K562 (cell line): ENCODE measurements around the gene ANXA8. TPM values are rescaled to one million over a fixed set of nuclear protein-coding genes. Genes with fewer than 3 reads are reported as not detected.
A peak's percentile ranks its signal among the peaks of the same experiment; 100 is the strongest.

Experiments
- ATAC-seq: fragments of 200-7000 bp; cut with Tn5 transposase; 3 replicates; pipeline ENCODE4 v1.9.1; 2020; ENCODE audit warnings: moderate library complexity
- BruUV-seq: library from RNA; stranded (reverse); fragments of 400-500 nt; replicated peaks from 2 replicates; lab custom pipeline; 2021; lab: Mats Ljungman, UMichigan
- CTCF ChIA-PET: fragments of 300-600 bp; formaldehyde crosslinking; extraction: SDS; loops from one replicate; lab custom pipeline; 2021; ENCODE audit warnings: low intra/inter-chr PET ratio; lab: Yijun Ruan, JAX
- POLR2A ChIA-PET: fragments of 300-600, 350-650 bp; sonication (Branson Sonifier 250); formaldehyde crosslinking; extraction: SDS; loops from one replicate; lab custom pipeline; 2021; ENCODE audit warnings: antibody characterized with exemption, inconsistent platforms; lab: Yijun Ruan, JAX
- DNase-seq, 4 experiments: peaks; one replicate each; pipeline versions ENCODE4 v3.0.0 to v3.0.0-alpha.2; 2011 to 2018; ENCODE audit warnings: low spot score in 3 of 4, mixed read lengths in 3 of 4; ENCODE audit errors: extremely low read depth in 1 of 4
- FAIRE-seq: peaks from 2 replicates; lab custom pipeline; 2011; peaks lifted over from hg19 to GRCh38; lab: Jason Lieb, UNC
- H2AFZ ChIP-seq: 2 replicates; pipeline ENCODE4 v1.6.0; 2011; ENCODE audit warnings: low read depth, low read length, control low read depth, inconsistent platforms
- H3K27ac ChIP-seq: fragments of 200-600 bp; 3 replicates; pipeline ENCODE4 v1.8.0; 2011; ENCODE audit warnings: low read depth, mild to moderate bottlenecking, control low read depth, inconsistent platforms, low read length, moderate library complexity, mixed read lengths; ENCODE audit errors: extremely low read depth
- H3K27me3 ChIP-seq, 2 experiments: fragments of 300-600 bp in 1 of 2; 2 replicates in 1 of 2; 3 replicates in 1 of 2; pipeline versions ENCODE4 v1.6.0 to v1.8.0; 2011; ENCODE audit warnings: inconsistent platforms in 2 of 2, low read length in 2 of 2, mild to moderate bottlenecking in 1 of 2, mixed read lengths in 1 of 2, moderate library complexity in 1 of 2; ENCODE audit not compliant: control insufficient read depth in 2 of 2, insufficient read depth in 2 of 2
- H3K36me3 ChIP-seq: fragments of 300-600 bp; 3 replicates; pipeline ENCODE4 v1.8.0; 2011; ENCODE audit warnings: mild to moderate bottlenecking, low read length, inconsistent platforms; ENCODE audit not compliant: control insufficient read depth, insufficient read depth
- H3K4me1 ChIP-seq, 2 experiments: fragments of 200-600 bp in 1 of 2; replicated peaks in 1 of 2; 2 replicates in 1 of 2; 3 replicates in 1 of 2; pipeline versions ENCODE4 v1.5.1 to v1.8.0; 2011; ENCODE audit warnings: inconsistent platforms in 2 of 2, low read length in 2 of 2, mild to moderate bottlenecking in 1 of 2, mixed read lengths in 1 of 2, moderate library complexity in 1 of 2; ENCODE audit not compliant: control insufficient read depth in 2 of 2, insufficient read depth in 2 of 2
- H3K4me2 ChIP-seq: 2 replicates; pipeline ENCODE4 v1.6.1; 2011; ENCODE audit warnings: low read length, control low read depth, inconsistent platforms, mixed read lengths; ENCODE audit not compliant: insufficient read depth
- H3K4me3 ChIP-seq: fragments of 200-600 bp; sonication (generic), shearing (Covaris generic); 2 replicates; pipeline ENCODE4 v1.5.1; 2016; ENCODE audit warnings: control low read depth, inconsistent platforms
- H3K79me2 ChIP-seq: fragments of 200-600 bp; 3 replicates; pipeline ENCODE4 v1.8.0; 2011; ENCODE audit warnings: low read length, inconsistent platforms; ENCODE audit not compliant: control insufficient read depth, insufficient read depth
- H3K9ac ChIP-seq, 2 experiments: 2 replicates each; pipeline versions ENCODE4 v1.6.0 to v1.6.1; 2011; ENCODE audit warnings: low read depth in 2 of 2, low read length in 2 of 2, control low read depth in 1 of 2, inconsistent platforms in 1 of 2, mild to moderate bottlenecking in 1 of 2, mixed read lengths in 1 of 2; ENCODE audit not compliant: insufficient read depth in 1 of 2
- H3K9me1 ChIP-seq: one replicate; pipeline ENCODE4 v1.6.0; 2011; ENCODE audit warnings: inconsistent platforms, mild to moderate bottlenecking, low read length, moderate library complexity; ENCODE audit not compliant: control insufficient read depth, insufficient read depth
- H3K9me3 ChIP-seq: replicated peaks from 2 replicates; pipeline ENCODE4 v1.5.1; 2011; ENCODE audit warnings: low read depth, low read length, inconsistent platforms; ENCODE audit not compliant: control insufficient read depth, insufficient read depth
- H4K20me1 ChIP-seq: replicated peaks from 2 replicates; pipeline ENCODE4 v1.6.1; 2011; ENCODE audit warnings: low read length, inconsistent platforms, mixed read lengths; ENCODE audit not compliant: control insufficient read depth, insufficient read depth
- BDP1 ChIP-seq: IDR thresholded peaks from 3 replicates; pipeline ENCODE4 v1.6.1; 2011; ENCODE audit not compliant: insufficient read length, insufficient read depth
- NCOA1 ChIP-seq: fragments of 450-650 bp; IDR thresholded peaks from 2 replicates; pipeline ENCODE4 v1.6.1; 2016; ENCODE audit warnings: low read depth
- ZNF263 ChIP-seq: sonication (generic); formaldehyde crosslinking; IDR thresholded peaks from 2 replicates; pipeline ENCODE4 v1.8.0; 2022; ENCODE audit warnings: mild to moderate bottlenecking, missing genetic modification reagents, borderline replicate concordance
- WGBS: fragments of 100-300 bp; shearing (Covaris generic); methylation state at CpG from one replicate; pipeline ENCODE4 v1.1.6; 2016; ENCODE audit warnings: low coverage, mixed read lengths; ENCODE audit not compliant: insufficient coverage; ENCODE audit errors: missing lambda C conversion rate; 5-methylcytosine and 5-hydroxymethylcytosine counted together
- in situ Hi-C: fragments of 300-500 bp; cut with MboI; formaldehyde crosslinking; loops from 4 replicates; pipeline ENCODE4 v1.15.0; 2018; ENCODE audit warnings: inconsistent platforms, mixed read lengths
- intact Hi-C: fragments of 100-400 bp; cut with micrococcal nuclease; formaldehyde crosslinking; loops from 2 replicates; pipeline ENCODE4 v1.14.2; 2022
- polyA plus RNA-seq, 8 experiments: library from polyadenylated mRNA; depleted of rRNA in 4 of 8; stranded (reverse) in 5 of 8; unstranded in 3 of 8; fragments of >200 nt; fragmentation: Nextera tagmentation in 2 of 8; fragmentation: Illumina TruSeq in 1 of 8; extraction: Ambion mirVana in 2 of 8; extraction: Trizol in 1 of 8; gene quantifications; 2 replicates each; pipeline versions ENCODE4 v1.2.1 to v1.2.3, GENCODE V29; 2011 to 2014; ENCODE audit warnings: inconsistent platforms in 1 of 8, missing spikeins in 1 of 8
- total RNA-seq, 7 experiments: library from RNA; depleted of rRNA in 6 of 7; stranded (reverse); fragments of >200 nt in 6 of 7; fragmentation: Illumina TruSeq in 2 of 7; extraction: Trizol in 2 of 7; gene quantifications; 2 replicates each; pipeline versions ENCODE4 v1.2.1 to v1.2.3, GENCODE V29; 2011 to 2021; ENCODE audit warnings: low replicate concordance in 1 of 7
- TF ChIP-seq, protein P1 (sequence below): fragments of 450-650 bp; IDR thresholded peaks from 2 replicates; pipeline ENCODE4 v1.6.1; 2014; ENCODE audit warnings: low read depth, mild to moderate bottlenecking, moderate library complexity, borderline replicate concordance
- TF ChIP-seq, protein P2 (sequence below): fragments of 450-650 bp; IDR thresholded peaks from 2 replicates; pipeline ENCODE4 v1.6.1; 2016; ENCODE audit warnings: borderline replicate concordance
- TF ChIP-seq, protein P3 (sequence below): sonication (generic); formaldehyde crosslinking; IDR thresholded peaks from 2 replicates; pipeline ENCODE4 v1.8.0; 2022; ENCODE audit warnings: missing genetic modification reagents, mild to moderate bottlenecking, borderline replicate concordance

Gene ANXA8
- total and polyA plus RNA-seq, 9 of the 15 experiments (the other 6 are each of a cell fraction or from before 2014, with no cell fraction given): not detected

DNA sequence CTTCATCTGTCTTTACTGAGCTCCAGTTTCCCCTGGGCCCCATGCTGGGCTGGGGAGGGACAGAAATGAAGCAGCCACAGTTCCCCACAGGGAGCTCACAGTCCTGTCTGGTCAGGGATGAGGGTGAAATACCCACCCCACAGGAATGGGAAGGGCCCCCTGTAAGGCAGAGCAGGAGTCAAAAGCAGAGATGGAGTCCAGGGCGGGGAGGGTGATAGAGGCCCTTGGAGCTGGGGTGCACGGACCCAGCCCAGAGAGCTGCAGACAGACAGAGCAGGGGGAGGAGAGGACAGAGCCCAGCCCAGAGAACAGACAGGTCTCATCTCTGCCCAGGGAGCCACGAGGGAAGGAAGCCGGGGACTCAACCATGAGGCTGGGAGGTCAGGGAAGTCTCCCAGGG lies 64.9 kb downstream of the ANXA8 start (continued):
- TF ChIP-seq, protein P1, sequence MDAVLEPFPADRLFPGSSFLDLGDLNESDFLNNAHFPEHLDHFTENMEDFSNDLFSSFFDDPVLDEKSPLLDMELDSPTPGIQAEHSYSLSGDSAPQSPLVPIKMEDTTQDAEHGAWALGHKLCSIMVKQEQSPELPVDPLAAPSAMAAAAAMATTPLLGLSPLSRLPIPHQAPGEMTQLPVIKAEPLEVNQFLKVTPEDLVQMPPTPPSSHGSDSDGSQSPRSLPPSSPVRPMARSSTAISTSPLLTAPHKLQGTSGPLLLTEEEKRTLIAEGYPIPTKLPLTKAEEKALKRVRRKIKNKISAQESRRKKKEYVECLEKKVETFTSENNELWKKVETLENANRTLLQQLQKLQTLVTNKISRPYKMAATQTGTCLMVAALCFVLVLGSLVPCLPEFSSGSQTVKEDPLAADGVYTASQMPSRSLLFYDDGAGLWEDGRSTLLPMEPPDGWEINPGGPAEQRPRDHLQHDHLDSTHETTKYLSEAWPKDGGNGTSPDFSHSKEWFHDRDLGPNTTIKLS: no peak
- TF ChIP-seq NCOA1 (no peak), BDP1 (no peak)
- TF ChIP-seq, protein P2, sequence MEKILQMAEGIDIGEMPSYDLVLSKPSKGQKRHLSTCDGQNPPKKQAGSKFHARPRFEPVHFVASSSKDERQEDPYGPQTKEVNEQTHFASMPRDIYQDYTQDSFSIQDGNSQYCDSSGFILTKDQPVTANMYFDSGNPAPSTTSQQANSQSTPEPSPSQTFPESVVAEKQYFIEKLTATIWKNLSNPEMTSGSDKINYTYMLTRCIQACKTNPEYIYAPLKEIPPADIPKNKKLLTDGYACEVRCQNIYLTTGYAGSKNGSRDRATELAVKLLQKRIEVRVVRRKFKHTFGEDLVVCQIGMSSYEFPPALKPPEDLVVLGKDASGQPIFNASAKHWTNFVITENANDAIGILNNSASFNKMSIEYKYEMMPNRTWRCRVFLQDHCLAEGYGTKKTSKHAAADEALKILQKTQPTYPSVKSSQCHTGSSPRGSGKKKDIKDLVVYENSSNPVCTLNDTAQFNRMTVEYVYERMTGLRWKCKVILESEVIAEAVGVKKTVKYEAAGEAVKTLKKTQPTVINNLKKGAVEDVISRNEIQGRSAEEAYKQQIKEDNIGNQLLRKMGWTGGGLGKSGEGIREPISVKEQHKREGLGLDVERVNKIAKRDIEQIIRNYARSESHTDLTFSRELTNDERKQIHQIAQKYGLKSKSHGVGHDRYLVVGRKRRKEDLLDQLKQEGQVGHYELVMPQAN: no peak

DNA sequence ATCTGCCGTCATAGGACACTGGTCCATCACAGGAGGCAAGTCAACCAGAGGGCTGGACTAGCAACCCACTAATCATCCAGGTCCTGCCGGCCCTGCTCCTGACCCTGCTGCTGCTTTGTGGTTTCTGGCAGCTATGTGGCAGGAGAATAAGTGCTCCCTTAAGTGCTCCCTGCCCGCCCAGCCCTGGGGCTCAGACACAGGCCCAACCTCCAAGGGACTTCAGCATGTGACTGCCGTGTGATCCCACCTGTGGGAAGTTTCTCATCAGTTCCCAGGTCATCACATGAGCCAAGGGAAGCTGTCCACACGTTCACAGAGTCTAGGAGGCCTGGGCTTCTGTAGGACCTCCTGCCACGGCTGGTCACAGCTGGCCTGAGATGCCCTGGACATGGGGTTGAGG lies 65.6 kb downstream of the ANXA8 start:
- Histone ChIP-seq H3K4me3 (no peak overlapping the region), H3K9me1 (no peaks in the 10 kb centered on the region), H3K9ac (peak overlapping the region in 1 of 2 experiments; percentile 26; a peak in 1 of 4 replicates), H2AFZ (no peak overlapping the region), H3K27me3 (peaks cover 11 to 67% of the 10 kb centered on the region in 2 experiments; a peak in 4 of 5 replicates), H3K4me2 (no peak overlapping the region), H3K9me3 (no peaks in the 10 kb centered on the region), H3K27ac (no peak overlapping the region), H3K36me3 (no peaks in the 10 kb centered on the region), H3K4me1 (peaks cover 0 to 5% of the 10 kb centered on the region in 2 experiments; a peak in 1 of 5 replicates), H4K20me1 (0 out of 2 replicates have a peak, but pooled peaks cover 2% of the 10 kb centered on the region), H3K79me2 (no peaks in the 10 kb centered on the region)
- no peak for DNase-seq
- intact Hi-C loops: no loop called here
- TF ChIP-seq ZNF263 (CRISPR knock-in tag): peak; percentile 54; the same call in 1 of the 2 replicates
- TF ChIP-seq, protein P3, sequence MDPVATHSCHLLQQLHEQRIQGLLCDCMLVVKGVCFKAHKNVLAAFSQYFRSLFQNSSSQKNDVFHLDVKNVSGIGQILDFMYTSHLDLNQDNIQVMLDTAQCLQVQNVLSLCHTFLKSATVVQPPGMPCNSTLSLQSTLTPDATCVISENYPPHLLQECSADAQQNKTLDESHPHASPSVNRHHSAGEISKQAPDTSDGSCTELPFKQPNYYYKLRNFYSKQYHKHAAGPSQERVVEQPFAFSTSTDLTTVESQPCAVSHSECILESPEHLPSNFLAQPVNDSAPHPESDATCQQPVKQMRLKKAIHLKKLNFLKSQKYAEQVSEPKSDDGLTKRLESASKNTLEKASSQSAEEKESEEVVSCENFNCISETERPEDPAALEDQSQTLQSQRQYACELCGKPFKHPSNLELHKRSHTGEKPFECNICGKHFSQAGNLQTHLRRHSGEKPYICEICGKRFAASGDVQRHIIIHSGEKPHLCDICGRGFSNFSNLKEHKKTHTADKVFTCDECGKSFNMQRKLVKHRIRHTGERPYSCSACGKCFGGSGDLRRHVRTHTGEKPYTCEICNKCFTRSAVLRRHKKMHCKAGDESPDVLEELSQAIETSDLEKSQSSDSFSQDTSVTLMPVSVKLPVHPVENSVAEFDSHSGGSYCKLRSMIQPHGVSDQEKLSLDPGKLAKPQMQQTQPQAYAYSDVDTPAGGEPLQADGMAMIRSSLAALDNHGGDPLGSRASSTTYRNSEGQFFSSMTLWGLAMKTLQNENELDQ (CRISPR knock-in tag): no peak
- WGBS: 5% methylated on average over 6 of the region's 6 CpGs
- ChIA-PET POLR2A (no interaction called here), CTCF (no interaction called here)
- FAIRE-seq: no peak
- in situ Hi-C loops: no loop called here
- no peak for ATAC-seq
- no TSS peak for BruUV-seq
